ENCODE results near the gene FAM3A.

Gene FAM3A

GRCh38 chrX:154534526-154535322 is 18.7 kb upstream of the FAM3A start:
- peak; percentile 88 for DNase-seq

- no peak for DNase-seq
Measured at GRCh38 chrX:154532690-154533089, 16.7 kb upstream of the FAM3A start.

DNA sequence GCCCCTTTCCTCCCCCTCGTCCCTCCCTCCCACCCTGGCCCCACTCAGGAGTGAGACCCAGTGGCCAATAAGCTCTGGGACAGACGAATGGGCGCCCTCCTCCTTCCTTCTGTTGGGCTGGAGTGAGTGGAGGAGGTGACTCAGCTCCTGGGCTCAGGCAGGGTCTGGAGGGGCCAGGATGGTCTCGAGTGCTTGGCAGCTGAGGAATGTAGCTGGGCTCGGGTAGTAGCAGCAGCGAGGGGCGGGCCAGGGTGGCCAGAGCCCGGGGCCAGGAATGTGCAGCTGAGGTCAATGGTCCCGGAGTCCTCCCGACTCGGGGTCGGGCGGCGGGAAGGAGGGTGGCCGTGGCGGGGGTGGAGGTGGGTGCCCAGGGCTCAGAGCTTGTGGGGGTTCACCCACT is 15.6 kb upstream of the FAM3A start:
- DNase-seq: no peak

- no peak for DNase-seq
Measured at GRCh38 chrX:154530286-154530685, 14.3 kb upstream of the FAM3A start.

GRCh38 chrX:154529206-154529612 is 13.2 kb upstream of the FAM3A start:
- DNase-seq: no peak

DNA sequence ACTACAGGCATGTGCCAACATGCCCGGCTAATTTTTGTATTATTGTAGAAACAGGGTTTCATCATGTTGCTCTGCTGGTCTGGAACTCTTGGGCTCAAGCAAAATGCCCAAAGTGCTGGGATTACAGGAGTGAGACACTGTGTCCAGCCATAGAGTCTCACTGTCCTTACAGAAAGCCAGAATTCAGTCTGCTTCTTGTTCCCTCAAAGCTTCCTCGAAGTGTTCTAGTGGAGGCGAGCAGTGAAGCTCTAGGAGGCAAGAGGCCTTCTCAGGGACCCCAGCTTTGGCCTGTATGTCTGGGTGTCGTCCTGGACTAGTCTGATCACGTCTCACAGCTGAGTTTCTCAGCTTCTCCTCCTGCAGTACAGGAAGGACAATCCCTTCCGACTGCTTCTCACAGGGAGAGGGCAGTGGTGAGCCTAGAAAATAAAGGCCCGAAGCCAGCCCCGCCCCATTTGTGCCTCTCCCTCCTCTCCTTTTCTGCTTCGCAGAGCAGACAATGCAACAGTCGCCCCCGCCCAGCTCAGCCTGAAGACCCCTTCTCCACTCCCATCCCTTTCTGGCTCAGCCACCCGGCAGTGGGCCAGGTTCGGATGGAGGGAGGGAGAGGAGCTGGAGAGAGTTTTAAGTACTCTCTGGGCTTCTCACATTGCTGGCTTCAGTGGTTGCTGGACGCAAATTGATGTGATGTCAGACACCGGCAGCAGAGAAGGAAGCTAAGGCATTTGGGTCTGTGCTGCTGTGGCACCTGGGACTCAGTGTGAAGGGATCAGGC is 11.1 kb upstream of the FAM3A start:
- DNase-seq: peak; percentile 92

- no peak for DNase-seq
Measured at GRCh38 chrX:154525606-154526490, 9.8 kb upstream of the FAM3A start.

- no peak for DNase-seq
Measured at GRCh38 chrX:154519389-154519788, 3.4 kb upstream of the FAM3A start.

GRCh38 chrX:154517101-154517781 is 1.2 kb upstream of the FAM3A start:
- no peak for DNase-seq

DNA sequence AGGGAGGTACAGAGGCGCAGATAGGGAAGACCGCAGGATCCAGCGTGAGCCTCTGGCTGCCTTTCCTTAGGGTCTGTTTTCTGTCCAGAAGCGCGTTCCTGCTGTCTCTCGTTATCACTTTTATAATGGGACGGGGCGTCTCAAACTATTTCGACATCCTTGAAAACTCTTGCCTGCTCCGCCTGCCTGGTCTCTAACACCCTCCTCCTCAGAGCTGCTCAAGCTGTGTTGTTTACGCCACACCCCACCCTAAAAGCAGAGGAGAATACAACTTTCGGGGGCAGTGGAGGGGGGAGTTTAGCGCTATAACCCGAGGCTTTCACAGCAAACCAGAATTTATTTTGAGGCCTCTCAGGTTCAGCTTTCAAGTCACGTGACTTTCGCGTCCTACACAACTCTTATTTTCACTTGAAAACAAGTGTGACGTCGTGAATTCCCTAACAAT is 646 bp upstream of the FAM3A start:
- peak; percentile 45 for DNase-seq

GRCh38 chrX:154515090-154515965 is 704 bp downstream of the FAM3A start:
- DNase-seq: no peak

GRCh38 chrX:154513716-154514115 is 2.3 kb downstream of the FAM3A start:
- DNase-seq: no peak

GRCh38 chrX:154512879-154513553 is 3.0 kb downstream of the FAM3A start:
- DNase-seq: no peak

GRCh38 chrX:154511761-154512160 is 4.3 kb downstream of the FAM3A start:
- DNase-seq: no peak

DNA sequence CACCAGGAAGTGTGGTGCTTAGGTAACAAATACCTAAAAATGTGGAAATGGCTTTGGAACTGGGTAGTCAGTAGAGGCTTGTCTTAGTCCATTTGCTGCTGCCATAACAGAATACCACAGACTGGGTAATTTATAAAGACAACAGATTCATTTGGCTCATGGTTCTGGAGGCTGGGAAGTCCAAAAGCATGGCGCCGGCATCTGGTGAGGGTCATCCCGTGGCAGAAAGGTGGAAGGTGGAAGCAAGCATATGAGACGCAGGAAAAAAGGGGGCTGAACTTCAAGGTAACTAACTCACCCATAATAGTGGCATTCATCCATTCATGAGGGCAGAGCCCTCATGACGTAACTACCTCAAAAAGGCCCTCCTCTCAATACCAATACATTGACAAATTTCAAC is 6.6 kb downstream of the FAM3A start:
- no peak for DNase-seq

- DNase-seq: no peak
Measured at GRCh38 chrX:154508384-154508745, 7.7 kb downstream of the FAM3A start.

DNA sequence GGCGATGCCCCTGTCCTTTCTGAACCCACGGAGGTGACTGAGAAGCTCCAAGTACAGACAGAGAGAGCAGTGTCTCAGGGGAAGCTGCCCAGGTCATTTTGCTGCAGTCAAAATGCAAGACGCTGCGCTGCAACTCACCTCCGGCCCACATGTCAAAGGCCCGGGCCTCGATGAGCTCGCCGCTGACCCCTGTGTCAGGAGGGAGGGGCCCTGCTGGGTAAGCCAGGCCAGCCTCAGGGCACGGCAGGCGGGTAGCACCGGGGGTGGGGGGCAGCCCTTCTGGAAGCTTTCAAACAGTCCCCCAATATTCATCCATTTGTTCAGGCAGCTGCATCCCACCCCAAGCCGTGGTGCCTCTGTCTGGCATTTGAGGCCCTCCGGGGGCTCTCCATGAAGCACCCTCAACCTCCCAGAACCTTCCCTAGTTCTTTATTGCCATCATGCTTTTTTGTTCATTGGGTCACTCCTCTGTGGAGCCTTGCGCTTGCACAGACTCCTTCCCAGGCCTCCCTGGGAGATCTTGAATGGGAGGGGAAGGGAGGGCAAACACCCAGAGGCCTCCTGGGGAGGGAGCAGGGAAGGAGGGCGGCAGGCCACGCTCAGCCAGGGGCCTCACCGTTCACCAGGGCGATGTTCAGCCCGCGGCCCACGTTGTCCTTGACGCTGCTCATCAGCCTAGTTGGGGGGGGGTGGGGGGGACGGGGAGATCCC is 8.2 kb downstream of the FAM3A start:
- no peak for DNase-seq

- DNase-seq: no peak
Measured at GRCh38 chrX:154506483-154507332, 9.3 kb downstream of the FAM3A start.

DNA sequence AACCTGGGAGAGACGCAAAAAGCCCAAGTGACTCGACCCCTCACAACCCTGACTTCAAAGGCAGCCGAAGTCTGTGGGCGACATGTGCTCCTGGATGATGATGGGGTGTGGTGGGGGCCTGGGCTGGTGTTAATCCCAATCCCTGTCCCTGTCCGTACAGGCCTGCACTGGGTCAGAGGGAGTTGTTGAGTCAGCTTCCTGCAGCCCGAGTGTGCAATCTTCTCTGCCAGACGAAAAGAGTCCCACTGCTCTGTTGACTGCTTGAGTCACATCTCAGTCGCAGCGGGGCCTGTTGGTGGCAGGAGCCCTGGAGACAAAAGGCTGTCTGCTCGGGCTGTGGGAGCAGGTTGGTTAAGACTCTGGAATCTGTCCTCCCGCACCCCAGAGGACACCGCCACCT is 10.3 kb downstream of the FAM3A start:
- DNase-seq: no peak
